T-helper 22 cell (primary cell): ENCODE measurements around the gene MOB3B.
"Not testable (repeated sequence)": the region's sequence is repeated elsewhere in the genome, so short reads cannot be mapped to it uniquely, and the experiment has no call there.

Experiments used
- DNase-seq: peaks from one replicate; pipeline ENCODE4 v3.0.0-alpha.2; 2020; ENCODE audit warnings: low read depth

MOB3B gene

DNA sequence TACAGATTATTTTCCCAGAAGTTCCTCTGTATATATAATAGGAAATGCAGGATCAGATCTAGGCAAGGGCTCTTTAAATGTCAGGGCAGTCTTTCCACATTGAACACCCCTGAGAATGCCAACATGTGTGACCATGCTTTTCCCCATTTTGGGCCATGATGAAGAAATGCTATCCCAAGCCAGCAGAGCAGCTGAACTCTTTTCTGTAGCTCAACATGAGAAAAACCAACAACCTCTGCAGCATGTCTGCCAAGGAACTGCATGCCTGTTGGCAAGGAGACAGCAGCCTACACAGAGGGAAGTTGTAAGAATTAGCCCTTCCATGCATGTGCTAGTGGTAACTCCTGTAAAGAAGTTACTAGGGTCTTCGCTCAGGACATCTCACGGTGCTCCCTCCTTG lies 15.1 kb downstream of the MOB3B start:
- DNase-seq, result no peak

DNA sequence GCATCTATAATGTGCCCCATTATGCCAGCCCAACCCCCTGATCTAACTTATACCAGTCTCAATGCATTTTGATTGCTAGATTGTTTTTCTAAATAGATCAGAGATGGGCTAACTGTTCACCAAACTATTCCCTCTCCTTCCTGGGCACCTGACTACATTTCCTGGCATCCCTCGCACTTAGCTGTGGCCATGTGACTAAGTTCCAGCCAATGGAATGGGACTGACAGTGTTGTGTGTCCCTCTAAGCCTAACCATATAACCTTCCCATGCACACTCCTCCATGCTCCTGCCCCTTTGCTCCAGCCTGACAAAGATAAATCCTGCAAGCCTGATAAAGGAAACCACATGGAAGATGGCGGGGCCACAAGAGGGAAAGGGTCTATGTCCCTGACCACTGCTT lies 17.8 kb downstream of the MOB3B start:
- no peak for DNase-seq

DNA sequence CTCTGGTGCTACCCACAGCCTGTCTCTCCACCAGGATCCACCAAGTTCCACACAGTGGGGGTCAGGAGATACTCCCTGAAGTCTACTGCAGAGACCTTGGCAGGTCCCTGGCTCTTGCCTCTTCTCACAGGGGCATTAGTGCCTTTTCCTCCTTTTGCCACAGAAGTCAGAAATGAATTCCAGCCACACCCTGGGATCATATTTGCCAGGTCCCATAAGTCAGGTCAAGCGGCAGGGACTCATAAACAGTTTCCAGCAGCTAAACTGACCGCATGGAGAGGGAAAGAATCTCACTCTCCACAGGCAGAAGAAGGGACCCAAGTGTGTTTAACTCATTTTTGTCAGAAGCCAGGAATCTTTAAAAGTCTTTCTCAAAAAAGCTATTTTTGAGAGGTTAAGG lies 18.8 kb downstream of the MOB3B start:
- DNase-seq, result no peak

DNA sequence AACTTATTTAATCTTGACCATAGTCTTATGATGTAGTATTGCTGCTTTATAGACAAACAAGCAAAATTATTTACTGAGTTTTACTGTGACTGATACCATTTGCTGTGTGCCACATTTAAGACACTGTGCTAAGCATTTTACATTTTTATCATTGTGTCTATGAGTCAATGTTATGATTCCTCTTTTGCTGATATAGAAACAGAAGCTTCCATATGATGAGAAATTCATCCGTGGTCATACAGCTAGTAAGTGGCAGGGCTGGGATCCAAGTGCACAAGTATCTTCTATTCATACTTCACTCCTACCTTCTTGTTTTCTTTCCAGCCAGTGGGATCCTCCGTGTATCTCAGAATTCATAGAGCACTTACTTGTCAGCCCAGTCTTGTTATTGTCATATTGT lies 22.6 kb downstream of the MOB3B start:
- no peak for DNase-seq

DNA sequence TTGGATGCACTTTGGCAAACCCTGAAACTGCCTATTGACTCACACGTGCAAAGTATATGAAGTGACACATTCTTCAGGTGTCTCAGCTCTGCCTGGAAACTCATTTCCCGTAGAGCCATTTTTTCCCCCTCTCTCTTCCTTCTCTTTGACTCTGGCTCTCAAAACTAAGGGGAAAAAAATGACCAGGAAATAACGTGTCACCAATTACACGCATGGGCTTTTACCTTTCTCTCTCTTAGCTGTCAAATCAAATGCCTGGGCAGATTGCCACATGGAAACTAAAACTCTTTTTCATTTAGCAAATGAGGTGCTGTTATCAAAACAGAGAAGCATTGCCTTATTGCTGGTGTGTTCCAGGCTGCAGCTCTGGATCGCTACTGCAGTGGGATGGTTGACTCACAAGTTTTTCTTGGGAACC lies 23.9 kb downstream of the MOB3B start:
- DNase-seq, result no peak

DNA sequence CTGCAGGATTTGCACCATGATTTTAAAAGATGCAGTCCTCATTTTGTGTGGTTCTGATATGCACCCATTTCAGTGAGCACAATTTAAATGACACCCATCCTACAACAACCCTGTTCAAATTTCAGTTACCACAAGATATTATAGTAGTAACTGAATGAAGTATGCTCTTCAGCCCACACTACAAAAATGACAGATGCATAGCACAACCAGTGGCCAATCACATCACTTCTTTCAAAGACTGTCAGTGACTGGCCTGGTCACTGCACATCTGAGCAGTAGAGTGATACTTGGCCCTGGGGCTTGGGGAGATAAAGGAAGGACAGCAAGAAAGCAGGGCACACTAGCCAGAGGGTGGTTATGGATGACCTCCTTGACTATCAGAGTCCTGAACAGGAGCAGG lies 25.4 kb downstream of the MOB3B start:
- DNase-seq, result no peak

DNA sequence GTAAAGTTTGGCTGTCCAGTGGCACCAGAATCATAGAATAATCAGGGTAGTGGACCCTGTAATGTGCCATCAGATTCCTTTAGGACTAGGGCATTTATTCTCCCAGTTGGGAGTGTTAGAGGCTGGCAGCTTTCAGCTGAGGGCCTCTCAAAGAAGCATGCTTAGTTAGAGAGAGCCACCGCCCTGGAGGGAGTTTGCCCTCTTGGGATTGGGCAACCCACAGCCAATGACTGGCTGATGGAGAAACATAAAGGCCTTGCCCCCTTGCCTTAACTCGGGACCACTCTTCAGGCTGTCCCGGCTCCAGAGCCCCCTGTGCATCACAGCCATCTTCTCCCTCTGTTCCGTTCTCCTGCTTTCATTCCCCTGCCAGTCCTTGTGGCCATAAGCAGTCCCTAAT lies 26.0 kb downstream of the MOB3B start:
- DNase-seq, result no peak

DNA sequence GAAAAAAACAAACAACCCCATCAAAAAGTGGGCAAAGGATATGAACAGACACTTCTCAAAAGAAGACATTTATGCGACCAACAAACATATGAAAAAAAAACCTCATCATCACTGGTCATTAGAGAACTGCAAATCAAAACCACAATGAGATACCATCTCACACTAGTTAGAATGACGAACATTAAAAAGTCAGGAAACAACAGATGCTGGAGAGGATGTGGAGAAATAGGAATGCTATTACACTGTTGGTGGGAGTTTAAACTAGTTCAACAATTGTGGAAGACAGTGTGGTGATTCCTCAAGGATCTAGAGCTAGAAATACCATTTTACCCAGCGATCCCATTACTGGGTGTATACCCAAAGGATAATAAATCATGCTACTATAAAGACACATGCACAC lies 28.7 kb downstream of the MOB3B start:
- DNase-seq, result not testable (repeated sequence)

DNA sequence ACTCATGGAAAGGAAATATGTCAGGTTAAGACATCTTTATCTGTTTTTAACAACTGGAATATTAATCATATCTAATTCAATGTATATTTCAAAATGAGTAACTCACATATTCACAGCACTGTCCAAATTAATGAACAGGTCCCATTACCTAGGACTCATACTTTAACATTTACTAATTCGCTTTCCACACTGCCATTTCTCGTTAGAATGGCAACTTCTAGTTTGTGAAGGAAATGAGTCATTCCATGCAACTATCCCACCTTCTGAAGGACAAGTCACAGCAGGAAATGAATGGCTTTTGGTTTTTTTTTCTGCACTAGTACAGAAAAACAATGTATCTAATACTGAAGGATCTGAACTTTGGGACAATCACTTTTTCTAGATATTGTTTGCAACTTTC lies 30.2 kb downstream of the MOB3B start:
- no peak for DNase-seq

DNA sequence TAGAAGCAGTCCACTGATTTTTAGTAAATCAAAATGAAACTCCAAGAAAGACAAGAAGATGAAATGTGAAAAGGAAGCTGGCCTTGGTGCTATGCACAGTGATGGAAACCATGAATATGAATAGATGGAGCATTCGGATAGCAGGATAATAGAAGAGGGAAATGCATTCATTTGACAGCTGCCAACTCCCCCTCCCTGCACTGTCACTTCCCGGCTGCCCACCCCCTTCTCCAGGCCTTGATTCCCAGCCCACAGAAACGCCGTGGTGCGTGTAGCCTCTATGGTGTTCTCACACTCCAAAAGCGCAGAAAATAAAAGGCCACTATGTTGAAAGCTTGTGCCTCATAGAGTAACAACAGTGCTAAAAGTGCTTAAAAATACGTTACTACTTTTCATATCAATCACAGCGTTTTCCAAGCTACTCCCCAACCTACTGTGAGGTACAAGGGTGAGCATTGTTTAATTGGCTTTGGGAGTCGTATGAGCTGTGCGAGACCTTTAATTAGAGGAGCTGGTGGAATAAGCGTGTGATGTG lies 31.7 kb downstream of the MOB3B start:
- DNase-seq, result no peak

DNA sequence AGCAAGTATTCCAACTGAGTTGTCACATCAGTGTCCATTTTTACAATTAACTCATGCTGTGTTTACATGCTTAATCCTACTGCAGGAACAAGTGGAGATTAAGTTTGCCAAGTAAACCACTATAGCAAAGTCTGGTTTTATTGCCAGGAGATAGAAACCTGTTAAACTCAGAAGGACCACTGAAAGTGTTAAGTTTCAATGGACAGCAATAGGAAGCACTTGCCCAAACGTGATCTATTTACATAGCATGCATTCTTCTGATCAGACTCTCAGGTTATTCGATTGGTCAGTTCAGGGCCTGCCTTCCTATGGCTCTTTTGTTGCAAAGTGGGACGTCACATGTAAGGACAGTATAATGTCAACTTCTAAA lies 33.5 kb downstream of the MOB3B start:
- DNase-seq, result no peak

DNA sequence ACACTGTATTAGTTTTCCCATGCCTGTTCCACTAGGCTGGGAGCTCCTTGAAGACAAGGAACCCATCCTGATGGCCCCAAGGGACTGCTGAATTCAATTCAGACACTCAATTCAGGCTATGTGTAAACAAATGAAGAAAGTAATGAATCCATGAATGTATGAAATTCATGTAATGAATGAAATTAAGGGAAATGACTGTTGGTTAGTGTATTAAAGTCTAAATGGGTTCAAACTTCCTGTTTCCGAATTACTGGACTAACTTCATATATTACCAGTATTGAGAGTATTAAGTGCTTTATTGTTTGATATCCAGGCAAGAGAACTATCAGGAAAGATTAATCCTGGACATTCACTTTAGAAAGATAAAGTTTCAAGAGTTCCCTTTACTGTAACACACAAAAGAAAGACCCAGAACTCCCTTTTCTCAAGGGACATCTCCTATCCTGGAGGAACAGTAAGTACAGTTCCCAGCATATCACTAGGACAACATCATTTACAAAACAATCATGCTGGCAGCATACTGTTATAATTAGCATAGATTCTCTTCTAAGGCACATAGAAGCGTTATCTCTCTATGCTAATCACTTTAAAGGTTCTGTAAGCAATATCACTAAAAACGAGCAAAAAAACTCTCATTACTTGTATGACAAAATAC lies 34.0 kb downstream of the MOB3B start:
- DNase-seq, result no peak

DNA sequence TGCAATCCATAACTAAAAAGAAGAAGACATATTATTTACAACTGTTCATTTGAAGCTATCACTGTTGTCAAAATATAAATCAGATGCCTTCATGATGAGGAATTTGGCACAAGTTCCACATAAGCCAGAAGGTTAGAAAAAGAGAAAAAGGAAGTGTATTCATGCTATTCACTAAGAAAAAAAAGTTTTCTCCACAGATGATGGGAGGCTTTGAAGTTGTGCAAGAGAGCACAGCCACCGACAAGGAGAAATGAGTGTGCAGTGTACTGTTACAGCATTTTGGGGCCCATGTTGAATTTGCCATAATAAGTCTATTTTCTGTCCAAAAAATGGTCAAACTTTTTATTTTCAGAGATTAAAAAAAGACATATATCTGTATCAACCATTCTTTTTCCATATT lies 38.5 kb downstream of the MOB3B start:
- DNase-seq, result no peak

DNA sequence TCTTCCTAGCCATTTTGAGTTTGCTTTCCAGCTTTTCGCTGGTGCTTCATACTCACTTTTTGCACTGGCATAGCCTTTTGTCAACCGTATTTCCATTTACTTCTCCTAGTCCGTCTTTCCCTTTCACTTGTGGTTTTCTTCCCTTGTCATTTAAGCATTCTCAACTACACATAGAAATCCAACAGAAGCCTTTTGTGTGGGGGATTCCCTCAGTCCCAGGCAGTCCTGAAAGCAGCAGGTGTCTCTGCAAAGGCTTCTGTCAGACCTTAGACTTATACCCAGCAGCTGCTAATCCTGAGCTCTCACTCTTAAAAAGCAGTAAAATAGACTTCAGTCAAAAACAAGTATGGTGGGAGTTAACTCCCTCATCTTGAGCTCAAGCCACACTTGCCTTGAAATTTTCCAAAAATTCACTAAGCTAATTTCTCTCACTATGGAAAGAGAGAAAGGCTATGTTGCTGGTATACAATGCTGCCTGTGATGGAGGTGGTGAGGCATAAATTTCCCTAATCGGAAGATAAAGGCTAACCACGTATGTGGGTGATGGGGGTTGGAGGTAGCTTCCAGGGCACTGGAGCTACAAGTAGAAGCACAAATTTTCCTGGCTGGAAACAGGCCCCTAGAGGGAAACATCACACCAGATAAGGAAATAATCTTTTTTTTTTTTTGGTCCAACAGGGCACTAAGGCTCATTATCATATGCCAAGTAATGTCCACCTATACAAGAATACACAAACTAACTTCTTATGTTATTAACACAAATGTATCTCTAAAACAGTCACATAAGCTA lies 40.3 kb downstream of the MOB3B start:
- DNase-seq, result no peak

DNA sequence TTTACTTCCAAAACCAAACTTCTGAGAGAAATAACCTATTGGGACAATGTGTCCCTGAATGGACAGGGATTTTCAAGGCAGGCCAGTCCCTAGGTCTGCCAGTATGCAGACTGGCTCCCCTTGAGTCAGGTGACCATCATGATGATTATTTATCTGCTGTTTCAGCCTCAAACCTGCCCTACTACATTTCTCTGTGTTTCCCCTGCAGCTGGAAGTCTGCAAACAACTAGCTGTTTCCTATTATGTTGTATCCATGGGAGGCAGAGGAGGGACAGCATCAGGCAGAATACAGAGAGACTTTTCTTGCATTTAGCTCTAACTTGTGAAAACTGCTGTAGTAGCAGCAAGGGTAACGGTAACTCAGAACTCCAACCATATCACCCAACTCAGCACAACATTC lies 41.7 kb downstream of the MOB3B start:
- DNase-seq, result no peak

DNA sequence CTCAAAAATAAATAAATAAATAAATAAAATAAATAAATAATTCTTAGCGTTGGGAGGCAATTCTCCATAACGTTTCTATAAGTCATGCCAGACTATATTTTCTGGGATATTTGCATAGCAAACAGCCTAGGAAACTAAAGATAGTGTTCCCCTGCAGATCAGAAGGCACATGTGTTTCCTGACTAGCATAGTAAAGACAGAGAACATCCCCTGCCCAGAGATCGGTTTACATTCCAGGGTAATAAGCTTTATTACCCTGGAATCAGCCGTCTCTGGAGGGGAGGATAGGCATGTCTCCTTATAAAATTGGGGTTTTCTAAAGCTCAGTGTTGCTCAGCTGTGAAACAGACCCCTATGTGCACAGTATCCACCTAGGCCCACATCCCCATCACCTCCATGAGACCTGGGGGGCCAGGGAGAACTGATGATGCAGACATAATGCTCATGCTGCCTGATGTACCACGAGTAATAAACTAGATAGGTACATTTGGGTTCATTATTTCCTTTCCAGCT lies 42.4 kb downstream of the MOB3B start:
- no peak for DNase-seq

DNA sequence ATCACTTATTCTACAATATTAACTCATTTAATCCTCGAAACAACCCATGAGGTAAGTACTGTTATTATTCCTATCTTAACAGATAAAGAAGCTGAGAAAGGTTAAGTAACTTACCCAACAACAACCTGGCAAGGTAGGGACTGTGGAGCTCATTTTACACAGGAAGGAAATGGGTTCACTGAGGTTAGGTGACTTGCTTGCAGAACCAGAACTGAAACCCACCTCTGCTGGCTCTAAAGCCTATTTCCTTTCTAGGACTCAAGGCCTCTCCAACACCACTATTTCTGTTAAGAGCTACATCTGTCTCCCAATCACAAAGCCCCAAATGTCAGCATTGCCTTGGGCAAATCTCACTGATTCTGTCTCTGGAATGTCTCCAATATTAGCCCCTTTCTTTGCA lies 44.5 kb downstream of the MOB3B start:
- no peak for DNase-seq

DNA sequence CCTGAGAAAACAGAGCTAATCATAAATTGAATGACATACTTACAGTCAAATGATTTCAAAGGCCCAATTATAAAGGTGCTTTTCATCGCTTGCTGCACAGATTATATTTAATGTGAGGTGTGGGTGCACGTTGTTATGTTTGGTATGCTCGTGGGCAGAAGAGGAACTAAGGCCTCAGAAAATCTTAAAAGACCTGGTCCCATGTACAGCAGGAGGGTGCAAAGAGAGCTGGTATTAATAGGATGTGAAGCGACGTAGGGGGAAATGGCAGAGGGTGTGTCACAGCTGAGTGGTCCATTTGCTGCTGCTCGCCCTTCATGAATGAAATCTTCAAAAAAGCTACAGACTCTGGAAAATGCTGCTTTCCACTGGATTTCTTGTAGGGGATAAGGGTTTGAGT lies 46.0 kb downstream of the MOB3B start:
- no peak for DNase-seq

DNA sequence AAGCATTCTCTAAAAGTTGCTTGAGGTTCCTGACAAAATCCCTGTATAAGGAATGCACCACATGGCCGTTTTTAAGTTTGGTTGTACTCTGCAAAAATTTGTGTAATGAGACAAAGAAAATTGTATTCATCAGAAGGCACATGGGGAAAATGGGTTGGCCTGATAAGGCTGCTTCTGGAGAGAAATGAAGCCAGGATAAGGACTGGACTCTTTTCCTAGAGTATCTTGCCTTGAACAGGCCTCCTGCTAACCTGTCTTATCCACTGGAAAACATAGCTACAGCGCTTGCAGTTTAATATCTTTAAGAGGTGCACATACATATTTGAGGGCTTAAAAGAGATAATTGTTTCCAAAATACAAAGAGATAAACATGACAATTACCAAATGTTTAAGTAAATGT lies 46.9 kb downstream of the MOB3B start:
- DNase-seq, result no peak

DNA sequence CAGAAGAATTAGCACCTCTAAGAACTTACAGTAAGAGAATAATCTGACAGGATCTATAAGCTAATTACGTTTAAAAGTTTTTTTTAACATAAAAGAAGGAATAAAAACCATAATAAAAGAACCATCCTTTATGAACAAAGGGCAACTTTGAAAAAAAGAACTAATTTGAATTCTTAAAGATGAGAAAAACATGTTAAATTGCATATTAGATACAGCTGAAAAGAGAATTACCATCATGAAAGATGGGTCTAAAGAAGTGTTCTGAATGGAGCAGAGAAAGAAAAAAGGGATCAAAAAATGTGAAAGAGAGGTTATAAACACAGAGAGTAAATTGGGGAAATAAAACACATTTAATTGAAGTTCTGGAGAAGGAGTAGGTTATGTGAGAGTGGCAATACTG lies 51.3 kb downstream of the MOB3B start:
- no peak for DNase-seq

DNA sequence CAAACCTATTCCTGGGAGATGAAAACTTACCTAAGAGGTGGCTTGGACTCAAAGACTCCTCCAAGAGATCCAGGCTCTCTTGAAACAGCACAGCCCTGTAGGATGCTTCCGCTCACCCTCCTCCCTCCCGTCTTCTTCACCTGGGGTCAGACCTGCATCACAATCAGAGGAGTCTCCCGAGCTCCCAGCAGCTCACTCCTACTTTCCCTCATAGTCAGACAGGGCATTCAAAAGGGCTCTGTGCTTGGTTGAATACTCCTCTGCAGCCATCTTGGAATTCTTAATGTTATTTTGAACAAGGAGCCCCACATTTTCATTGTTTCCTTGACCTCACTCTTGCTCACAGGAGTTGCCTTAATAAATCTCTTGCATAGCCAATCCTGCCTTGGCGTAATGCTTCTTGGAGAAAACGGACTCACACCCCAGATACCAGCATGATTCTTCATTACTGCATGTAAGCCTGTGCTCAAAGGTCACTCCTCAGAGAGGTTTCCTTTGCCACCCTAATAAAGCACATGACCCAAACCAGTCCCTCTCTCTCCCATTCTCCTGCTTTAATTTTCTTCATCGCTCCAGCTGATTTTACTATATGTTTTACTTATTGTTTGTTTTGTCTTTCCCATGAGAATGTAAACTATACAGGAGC lies 52.6 kb downstream of the MOB3B start:
- no peak for DNase-seq

DNA sequence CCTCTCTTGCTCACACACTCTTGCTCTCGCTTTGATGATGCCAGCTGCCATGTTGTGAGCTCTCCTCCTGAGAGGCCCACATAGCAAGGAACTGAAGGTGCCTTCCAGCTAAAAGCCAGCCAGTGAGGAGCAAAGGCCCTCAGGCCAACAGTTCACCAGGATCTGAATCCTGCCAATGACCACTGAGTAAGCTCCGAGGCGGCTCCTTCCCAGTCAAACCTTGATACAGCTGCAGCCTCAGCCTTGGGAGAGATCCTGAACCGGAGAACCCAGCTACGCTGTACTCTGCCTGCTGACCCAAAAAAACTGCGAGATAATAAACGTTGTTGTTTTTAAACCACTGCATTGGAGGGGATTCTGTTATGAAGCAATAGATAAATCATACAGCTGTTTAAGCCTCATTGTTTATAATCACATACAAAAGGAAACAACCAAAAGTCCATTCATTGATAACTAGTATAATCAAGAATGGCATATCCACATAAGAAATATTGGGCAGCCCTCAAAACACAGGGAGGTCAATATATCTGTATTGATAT lies 54.5 kb downstream of the MOB3B start:
- DNase-seq, result no peak

DNA sequence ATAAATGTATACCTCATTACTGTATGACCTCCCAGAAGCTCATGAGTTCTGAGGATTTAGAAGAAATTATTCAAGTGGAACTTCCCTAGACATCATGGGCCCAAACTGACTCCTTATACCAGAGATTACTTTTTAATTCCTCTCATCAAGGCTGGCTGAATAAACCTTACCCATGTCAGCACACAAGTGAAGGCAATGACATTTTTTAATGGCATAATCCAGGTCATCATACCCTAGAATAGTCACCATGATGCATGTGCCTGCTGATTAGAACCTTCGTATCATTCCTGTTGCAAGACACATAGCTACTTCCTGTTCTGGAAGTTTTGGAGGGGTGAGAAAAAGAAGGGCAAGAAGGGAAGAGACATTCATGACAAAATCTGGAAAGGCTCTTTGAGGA lies 55.3 kb downstream of the MOB3B start:
- DNase-seq, result no peak
